OCI-LY3 (cell line): ENCODE results near the gene CLSTN1.

Source experiments
- H2AFZ ChIP-seq: fragments of 200-600, 300-600 bp; shearing (Covaris generic); 2 replicates; pipeline ENCODE4 v1.6.0; 2014; ENCODE audit warnings: antibody characterized with exemption, low read depth, low read length
- H3K27ac ChIP-seq: fragments of 200-600, 300-600 bp; sonication (generic); 2 replicates; pipeline ENCODE4 v1.5.1; 2014; ENCODE audit warnings: mild to moderate bottlenecking, low read length, moderate library complexity, mixed read lengths
- H3K27me3 ChIP-seq: fragments of 200-600, 300-600 bp; sonication (generic); 2 replicates; pipeline ENCODE4 v1.6.1; 2014; ENCODE audit warnings: low read depth, low read length, mixed read lengths
- H3K36me3 ChIP-seq: fragments of 200-600, 300-600 bp; sonication (generic); replicated peaks from 2 replicates; pipeline ENCODE3; 2014; ENCODE audit warnings: low read depth, low read length, mixed read lengths
- H3K4me1 ChIP-seq: fragments of 300-600, 200-600 bp; sonication (generic); 2 replicates; pipeline ENCODE4 v1.6.1; 2014; ENCODE audit warnings: low read length, mixed read lengths
- H3K4me2 ChIP-seq: fragments of 200-600, 300-600 bp; sonication (generic); 2 replicates; pipeline ENCODE4 v1.6.1; 2014; ENCODE audit warnings: low read length, mixed read lengths
- H3K4me3 ChIP-seq: fragments of 300-600, 200-600 bp; sonication (generic); 2 replicates; pipeline ENCODE4 v1.5.1; 2014; ENCODE audit warnings: antibody characterized with exemption, mild to moderate bottlenecking, low read length, moderate library complexity
- H3K79me2 ChIP-seq: fragments of 300-600, 200-600 bp; shearing (Covaris generic); 2 replicates; pipeline ENCODE4 v1.6.1; 2014; ENCODE audit warnings: mild to moderate bottlenecking, low read length, mixed read lengths
- H3K9ac ChIP-seq: fragments of 300-600, 200-600 bp; shearing (Covaris generic); 2 replicates; pipeline ENCODE4 v1.6.0; 2014; ENCODE audit warnings: mild to moderate bottlenecking, low read length, moderate library complexity
- H3K9me3 ChIP-seq: fragments of 200-600, 300-600 bp; shearing (Covaris generic); 2 replicates; pipeline ENCODE4 v1.6.1; 2014; ENCODE audit warnings: low read length, mixed read lengths; ENCODE audit not compliant: insufficient read depth
- H4K20me1 ChIP-seq: fragments of 200-600, 300-600 bp; sonication (generic); 2 replicates; pipeline ENCODE4 v1.6.1; 2016; ENCODE audit warnings: low read length, mixed read lengths; ENCODE audit not compliant: insufficient read depth
- EZH2phosphoT487 ChIP-seq: fragments of 200-600 bp; shearing (Covaris generic); IDR thresholded peaks from 2 replicates; pipeline ENCODE4 v1.6.1; 2018; ENCODE audit warnings: antibody characterized with exemption, mixed run types, low read depth
- TF ChIP-seq, protein P1 (sequence below): fragments of 200-600, 300-600 bp; sonication (generic); IDR thresholded peaks from 2 replicates; pipeline ENCODE4 v1.5.1; 2014; ENCODE audit warnings: antibody characterized with exemption, low read length, low read depth

The CLSTN1 gene

DNA sequence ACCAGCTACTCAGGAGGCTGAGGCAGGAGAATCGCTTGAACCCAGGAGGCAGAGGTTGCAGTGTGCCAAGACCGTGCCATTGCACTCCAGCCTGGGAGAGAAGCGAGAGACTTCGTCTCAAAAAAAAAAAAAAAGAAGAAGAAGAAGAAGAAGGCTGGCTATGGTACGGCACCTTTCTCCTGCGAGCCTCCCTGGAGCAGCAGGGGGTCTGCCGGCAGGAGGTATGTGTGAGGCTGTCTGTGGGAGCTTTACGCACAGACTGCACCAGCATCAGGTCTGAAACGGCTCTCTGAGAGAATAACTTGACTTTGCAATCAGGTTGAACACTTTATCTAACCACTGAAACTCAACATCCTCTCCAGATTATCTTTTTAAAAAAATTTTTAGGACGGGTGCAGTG lies 44.9 kb downstream of the CLSTN1 start:
- peaks cover 61% of the 10 kb centered on the region for H3K79me2 ChIP-seq
- H3K4me3 ChIP-seq: no peak overlapping the region
- no peak overlapping the region for H3K4me2 ChIP-seq
- H3K9ac ChIP-seq: no peak overlapping the region
- TF ChIP-seq EZH2phosphoT487: no peak
- TF ChIP-seq, protein P1, sequence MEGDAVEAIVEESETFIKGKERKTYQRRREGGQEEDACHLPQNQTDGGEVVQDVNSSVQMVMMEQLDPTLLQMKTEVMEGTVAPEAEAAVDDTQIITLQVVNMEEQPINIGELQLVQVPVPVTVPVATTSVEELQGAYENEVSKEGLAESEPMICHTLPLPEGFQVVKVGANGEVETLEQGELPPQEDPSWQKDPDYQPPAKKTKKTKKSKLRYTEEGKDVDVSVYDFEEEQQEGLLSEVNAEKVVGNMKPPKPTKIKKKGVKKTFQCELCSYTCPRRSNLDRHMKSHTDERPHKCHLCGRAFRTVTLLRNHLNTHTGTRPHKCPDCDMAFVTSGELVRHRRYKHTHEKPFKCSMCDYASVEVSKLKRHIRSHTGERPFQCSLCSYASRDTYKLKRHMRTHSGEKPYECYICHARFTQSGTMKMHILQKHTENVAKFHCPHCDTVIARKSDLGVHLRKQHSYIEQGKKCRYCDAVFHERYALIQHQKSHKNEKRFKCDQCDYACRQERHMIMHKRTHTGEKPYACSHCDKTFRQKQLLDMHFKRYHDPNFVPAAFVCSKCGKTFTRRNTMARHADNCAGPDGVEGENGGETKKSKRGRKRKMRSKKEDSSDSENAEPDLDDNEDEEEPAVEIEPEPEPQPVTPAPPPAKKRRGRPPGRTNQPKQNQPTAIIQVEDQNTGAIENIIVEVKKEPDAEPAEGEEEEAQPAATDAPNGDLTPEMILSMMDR: no peak
- peaks cover 10% of the 10 kb centered on the region for H3K4me1 ChIP-seq
- no peak overlapping the region for H2AFZ ChIP-seq
- no peaks in the 10 kb centered on the region for H3K27me3 ChIP-seq
- H3K36me3 ChIP-seq: no peaks in the 10 kb centered on the region
- peaks cover 13% of the 10 kb centered on the region; the same call in 1 of the 2 replicates for H4K20me1 ChIP-seq
- no peak overlapping the region for H3K27ac ChIP-seq
- no peaks in the 10 kb centered on the region for H3K9me3 ChIP-seq

DNA sequence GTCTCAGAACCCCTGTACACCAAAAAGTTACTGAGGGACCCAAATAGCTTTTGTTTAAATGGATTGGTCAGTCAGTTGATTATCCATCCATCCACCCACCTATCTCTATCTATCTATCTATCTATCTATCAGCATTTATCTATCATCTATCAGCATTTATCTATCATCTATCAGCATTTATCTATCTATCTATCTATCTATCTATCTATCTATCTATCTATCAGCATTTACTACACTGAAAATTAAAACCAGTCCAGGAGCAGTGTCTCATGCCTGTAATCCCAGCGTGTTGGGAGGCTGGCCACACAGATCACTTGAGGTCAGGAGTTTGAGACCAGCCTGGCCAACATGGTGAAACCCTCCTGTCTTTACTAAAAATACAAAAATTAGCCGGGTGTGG lies 47.1 kb downstream of the CLSTN1 start:
- no peaks in the 10 kb centered on the region for H3K36me3 ChIP-seq
- H3K4me3 ChIP-seq: no peak overlapping the region
- no peak overlapping the region for H3K9ac ChIP-seq
- H3K27ac ChIP-seq: no peak overlapping the region
- no peak overlapping the region for H3K4me2 ChIP-seq
- no peaks in the 10 kb centered on the region for H3K9me3 ChIP-seq
- peaks cover 45% of the 10 kb centered on the region for H3K79me2 ChIP-seq
- TF ChIP-seq EZH2phosphoT487: no peak
- TF ChIP-seq, protein P1: no peak
- no peak overlapping the region for H2AFZ ChIP-seq
- H3K27me3 ChIP-seq: no peaks in the 10 kb centered on the region
- H3K4me1 ChIP-seq: no peaks in the 10 kb centered on the region
- peaks cover 13% of the 10 kb centered on the region; the same call in 1 of the 2 replicates for H4K20me1 ChIP-seq

DNA sequence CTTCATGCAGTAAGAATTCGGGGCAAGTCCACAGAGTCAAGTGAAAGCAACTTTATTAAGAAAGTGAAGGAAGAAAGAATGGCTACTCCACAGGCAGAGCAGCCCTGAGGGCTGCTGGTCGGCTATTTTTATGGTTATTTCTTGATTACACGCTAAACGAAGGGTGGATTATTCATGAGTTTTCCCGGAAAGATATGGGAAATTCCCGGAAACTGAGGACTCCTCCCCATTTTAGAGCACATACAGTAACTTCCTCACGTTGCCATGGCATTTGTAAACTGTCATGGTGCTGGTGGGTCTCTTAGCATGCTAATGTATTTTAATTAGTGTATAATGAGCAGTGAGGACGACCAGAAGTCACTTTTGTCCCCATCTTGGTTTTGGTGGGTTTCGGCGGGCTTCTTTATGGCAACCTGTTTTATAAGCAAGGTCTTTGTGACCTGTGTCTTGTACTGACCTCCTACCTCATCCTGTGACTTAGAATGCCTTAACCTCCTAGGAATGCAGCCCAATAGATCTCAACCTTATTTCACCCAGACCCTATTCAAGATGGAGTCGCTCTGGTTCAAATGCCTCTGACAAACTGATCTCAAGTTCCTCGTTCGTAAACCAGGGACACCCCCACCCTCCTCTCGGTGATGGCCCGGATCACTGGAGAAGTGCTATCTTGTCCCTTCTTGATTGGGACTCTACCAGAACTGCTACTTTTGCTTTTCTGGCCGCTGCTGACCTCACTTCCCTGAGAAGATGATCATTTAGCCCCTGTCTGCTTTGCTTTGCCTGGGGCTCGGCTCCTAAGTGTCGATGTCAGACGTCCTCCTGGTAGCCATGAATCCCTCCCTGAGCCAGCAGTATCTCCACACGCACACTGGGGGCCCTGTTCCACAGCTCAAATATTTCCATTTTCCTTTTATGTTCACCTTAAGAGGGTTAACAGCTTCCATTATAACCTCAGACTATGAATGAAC lies 48.8 kb downstream of the CLSTN1 start:
- Histone ChIP-seq H4K20me1 (peaks cover 8% of the 10 kb centered on the region; the same call in 1 of the 2 replicates), H3K27me3 (no peaks in the 10 kb centered on the region), H3K4me1 (no peaks in the 10 kb centered on the region), H2AFZ (no peak overlapping the region), H3K27ac (no peak overlapping the region), H3K9ac (no peak overlapping the region), H3K9me3 (no peaks in the 10 kb centered on the region), H3K4me3 (no peak overlapping the region), H3K36me3 (no peaks in the 10 kb centered on the region), H3K4me2 (no peak overlapping the region), H3K79me2 (peaks cover 35% of the 10 kb centered on the region)
- TF ChIP-seq EZH2phosphoT487: no peak
- TF ChIP-seq, protein P1: no peak

DNA sequence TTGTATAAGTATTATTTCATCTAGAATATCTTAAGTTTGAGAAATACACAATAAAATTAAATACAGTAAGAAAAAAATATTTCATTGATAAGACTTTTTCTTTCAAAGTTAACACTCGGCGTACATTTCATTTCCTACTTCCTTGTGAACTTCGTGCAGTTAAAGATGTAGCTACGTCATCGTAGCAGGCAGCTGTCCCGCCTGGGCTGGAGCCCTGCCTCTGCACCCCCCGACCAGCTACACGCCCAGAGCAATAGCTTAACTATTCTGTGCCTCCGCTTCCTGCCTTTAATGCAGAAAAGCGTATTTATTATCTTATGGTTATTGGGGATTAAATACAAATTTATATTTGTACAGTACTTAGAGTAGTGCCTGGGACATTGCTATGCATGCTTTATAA lies 53.5 kb downstream of the CLSTN1 start:
- H3K9me3 ChIP-seq: no peaks in the 10 kb centered on the region
- H3K79me2 ChIP-seq: peaks cover 22% of the 10 kb centered on the region
- H3K27me3 ChIP-seq: no peaks in the 10 kb centered on the region
- H3K4me2 ChIP-seq: no peak overlapping the region
- H3K36me3 ChIP-seq: no peaks in the 10 kb centered on the region
- no peak overlapping the region for H2AFZ ChIP-seq
- H3K9ac ChIP-seq: no peak overlapping the region
- H3K4me3 ChIP-seq: no peak overlapping the region
- no peak for TF ChIP-seq EZH2phosphoT487
- TF ChIP-seq, protein P1: no peak
- H3K27ac ChIP-seq: no peak overlapping the region
- no peaks in the 10 kb centered on the region for H3K4me1 ChIP-seq
- peaks cover 9% of the 10 kb centered on the region for H4K20me1 ChIP-seq
